RWPE1 (cell line): ENCODE measurements around the gene MMP8.

Experiments
- CTCF ChIA-PET: fragments of 350-600 bp; sonication (Branson Sonifier 250); formaldehyde crosslinking; extraction: SDS; loops from one replicate; lab custom pipeline; 2021; lab: Yijun Ruan, JAX
- POLR2A ChIA-PET: fragments of 400-600 bp; formaldehyde crosslinking; extraction: SDS; loops from one replicate; lab custom pipeline; 2020; ENCODE audit warnings: antibody characterized with exemption; ENCODE audit not compliant: low non-redundant PET; lab: Yijun Ruan, JAX
- DNase-seq: peaks from one replicate; pipeline ENCODE4 v3.0.0; 2012; ENCODE audit warnings: low spot score
- H3K27ac ChIP-seq: fragments of 450-650 bp; 2 replicates; pipeline ENCODE4 v1.5.1; 2017
- TF ChIP-seq, protein P1 (sequence below): fragments of 450-650 bp; conservative IDR thresholded peaks from 2 replicates; pipeline ENCODE4 v1.5.1; 2017; ENCODE audit warnings: low read depth, mild to moderate bottlenecking

Gene MMP8

GRCh38 chr11:102669664-102670063, 55.1 kb downstream of the MMP8 start:
- DNase-seq, result no peak
- POLR2A ChIA-PET, result no interaction called here
- TF ChIP-seq, protein P1, sequence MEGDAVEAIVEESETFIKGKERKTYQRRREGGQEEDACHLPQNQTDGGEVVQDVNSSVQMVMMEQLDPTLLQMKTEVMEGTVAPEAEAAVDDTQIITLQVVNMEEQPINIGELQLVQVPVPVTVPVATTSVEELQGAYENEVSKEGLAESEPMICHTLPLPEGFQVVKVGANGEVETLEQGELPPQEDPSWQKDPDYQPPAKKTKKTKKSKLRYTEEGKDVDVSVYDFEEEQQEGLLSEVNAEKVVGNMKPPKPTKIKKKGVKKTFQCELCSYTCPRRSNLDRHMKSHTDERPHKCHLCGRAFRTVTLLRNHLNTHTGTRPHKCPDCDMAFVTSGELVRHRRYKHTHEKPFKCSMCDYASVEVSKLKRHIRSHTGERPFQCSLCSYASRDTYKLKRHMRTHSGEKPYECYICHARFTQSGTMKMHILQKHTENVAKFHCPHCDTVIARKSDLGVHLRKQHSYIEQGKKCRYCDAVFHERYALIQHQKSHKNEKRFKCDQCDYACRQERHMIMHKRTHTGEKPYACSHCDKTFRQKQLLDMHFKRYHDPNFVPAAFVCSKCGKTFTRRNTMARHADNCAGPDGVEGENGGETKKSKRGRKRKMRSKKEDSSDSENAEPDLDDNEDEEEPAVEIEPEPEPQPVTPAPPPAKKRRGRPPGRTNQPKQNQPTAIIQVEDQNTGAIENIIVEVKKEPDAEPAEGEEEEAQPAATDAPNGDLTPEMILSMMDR, result no peak
- CTCF ChIA-PET, result interaction anchor here (0.6 kb wide), 1 partner anchor 16 kb away, joined by 3 read pairs; no protein-coding TSS in a partner anchor
- H3K27ac ChIP-seq, result no peak overlapping the region

DNA sequence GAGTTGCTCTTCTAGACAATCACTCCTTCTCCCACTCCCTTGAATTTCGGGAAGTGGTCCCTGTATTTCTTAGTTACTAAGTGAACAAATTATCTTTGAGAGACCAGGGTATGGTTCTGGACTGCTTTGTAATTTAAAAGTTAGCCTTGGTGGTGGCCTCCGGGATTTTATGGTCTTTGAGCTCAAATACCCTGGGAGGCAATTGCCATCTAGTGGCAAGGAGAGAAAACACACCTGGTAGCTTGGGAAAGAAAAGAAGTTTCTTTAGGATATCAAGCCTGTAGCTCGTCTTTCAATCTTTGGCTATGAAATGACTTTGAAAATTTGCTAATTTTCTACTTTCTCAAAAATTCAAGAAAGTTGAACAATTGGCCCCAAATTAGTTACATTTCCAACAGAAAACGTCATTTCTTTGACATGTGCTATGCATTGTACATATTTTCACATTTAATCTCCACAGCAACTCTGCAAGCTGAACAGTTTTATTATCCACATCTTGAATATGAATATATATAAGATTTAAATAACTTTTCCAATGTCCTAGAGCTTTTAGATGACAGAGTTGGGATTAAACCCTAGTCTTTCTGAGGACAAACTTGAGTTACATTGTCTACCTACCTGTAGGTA, 58.3 kb downstream of the MMP8 start:
- no peak overlapping the region for H3K27ac ChIP-seq
- POLR2A ChIA-PET, result no interaction called here
- peak; percentile 53 for DNase-seq
- CTCF ChIA-PET, result interaction anchor here (0.5 to 1.6 kb wide), 14 partner anchors 8 to 1882 kb away, joined by 3 to 5 read pairs (median 3); no protein-coding TSS in a partner anchor
- TF ChIP-seq, protein P1, result peak; percentile 85

GRCh38 chr11:102664001-102664752, 60.6 kb downstream of the MMP8 start:
- TF ChIP-seq, protein P1, result no peak
- POLR2A ChIA-PET, result no interaction called here
- no peak overlapping the region for H3K27ac ChIP-seq
- CTCF ChIA-PET, result no interaction called here
- no peak for DNase-seq

- H3K27ac ChIP-seq, result no peak overlapping the region
- ChIA-PET CTCF (no interaction called here), POLR2A (no interaction called here)
- no peak for DNase-seq
- TF ChIP-seq, protein P1, result no peak
Measured at GRCh38 chr11:102662607-102663006, 62.1 kb downstream of the MMP8 start.
